ENCODE data around the gene LIPC.

- 0 out of 2 replicates have a peak, but pooled peaks have one; percentile 15 for TF ChIP-seq CTCF (IDR thresholded peaks at IDR 0.05; ENCODE audit: low read length)
- TF ChIP-seq EZH2phosphoT487 (IDR thresholded peaks at IDR 0.05; ENCODE audit: low read length), result no peak
- no peak for TF ChIP-seq EZH2 (optimal IDR thresholded peaks at IDR 0.05; ENCODE audit: low read depth, low read length)
Measured at GRCh38 chr15:58463815-58464650, 32.2 kb downstream of the LIPC start.
